Ovary (tissue), 9 donors: Measurements from ENCODE around the gene COL7A1. TPM values are rescaled to one million over a fixed set of nuclear protein-coding genes. Genes with fewer than 3 reads are reported as not detected.

Experiments
- DNase-seq, 5 donors: peaks; one replicate each; pipeline ENCODE4 v3.0.0-alpha.2; 2019 to 2020
- H3K27ac ChIP-seq, 2 donors: fragments of 200-600 bp; one replicate each; pipeline versions ENCODE4 v1.5.1 to v1.8.0; 2019 to 2022
- H3K27me3 ChIP-seq: fragments of 200-600 bp; one replicate; pipeline ENCODE4 v1.8.0; 2022
- H3K36me3 ChIP-seq: fragments of 200-600 bp; sonication (generic); one replicate; pipeline ENCODE4 v1.5.1; 2019
- H3K4me1 ChIP-seq: one replicate; pipeline ENCODE4 v1.8.1; 2013; ENCODE audit warnings: mild to moderate bottlenecking, moderate library complexity; ENCODE audit not compliant: insufficient read depth
- H3K4me3 ChIP-seq: fragments of 200-600 bp; sonication (generic); one replicate; pipeline ENCODE4 v1.5.1; 2017
- H3K9me3 ChIP-seq, 2 donors: fragments of 200-600 bp in 1 of 2; sonication (generic) in 1 of 2; one replicate each; pipeline versions ENCODE4 v1.5.1 to v1.8.1; 2013 to 2019; ENCODE audit warnings: mild to moderate bottlenecking in 1 of 2, moderate library complexity in 1 of 2
- CTCF ChIP-seq, 3 donors: fragments of 450-650 bp in 2 of 3; fragments of 200-600 bp in 1 of 3; IDR thresholded peaks; one replicate each; pipeline versions ENCODE4 v1.5.1 to v1.8.0; 2016 to 2022; ENCODE audit warnings: antibody characterized with exemption in 3 of 3, mild to moderate bottlenecking in 1 of 3
- EP300 ChIP-seq: sonication (generic); formaldehyde crosslinking; IDR thresholded peaks from one replicate; pipeline ENCODE4 v1.6.1; 2017; ENCODE audit warnings: antibody characterized with exemption
- POLR2A ChIP-seq: fragments of 450-650 bp; IDR thresholded peaks from one replicate; pipeline ENCODE4 v1.6.1; 2017; ENCODE audit warnings: antibody characterized with exemption, mild to moderate bottlenecking, moderate library complexity
- WGBS, 3 donors: extraction: QIAGEN DNeasy Blood & Tissue Kit in 1 of 3; methylation state at CpG; one replicate each; pipeline versions ENCODE4 v1.1.5 to v1.1.7; 2013 to 2017; 5-methylcytosine and 5-hydroxymethylcytosine counted together
- intact Hi-C, 4 donors: fragments of 100-400 bp; cut with DNase I; formaldehyde crosslinking; loops; one replicate each; pipeline versions ENCODE4 v1.11.0 to v1.15.1; 2022 to 2023
- polyA plus RNA-seq, 2 donors: library from polyadenylated mRNA; stranded (reverse); fragments of 200-250 nt in 1 of 2; fragments of 350-450 nt in 1 of 2; fragmentation: Illumina TruSeq in 1 of 2; extraction: RNeasy Lipid Tissue Mini Kit (QIAGEN cat#74804) in 1 of 2; gene quantifications; one replicate each; pipeline ENCODE4 v1.2.3, GENCODE V29; 2013 to 2014
- total RNA-seq, 7 donors: library from RNA; depleted of rRNA in 2 of 7; stranded (reverse); fragments of >200 nt in 2 of 7; fragmentation: NEBNext Ultra II Directional in 3 of 7; extraction: Animal tissue kit (Norgen Biotek cat#: 25700) in 3 of 7; gene quantifications; one replicate each; pipeline versions ENCODE4 v1.1.0 to v1.2.4, GENCODE V29; 2016 to 2023
- donor health status: DM: no; HTN: no; CAD: no; lungs with moderate emphysema.
- donor health status: DM: no; HTN: no; CAD: no.
- donor health status: Bipolar disorder and iron deficiency.
- donor health status: DM: yes; HTN: yes; CAD: no.
- donor health status: DM: no; HTN: no; CAD: no.
- donor health status: DM: yes; HTN: yes; CAD: no.

The COL7A1 gene
- total and polyA plus RNA-seq, 9 donors = 1.1 to 18.4 (median 8.3) TPM

GRCh38 chr3:48633256-48633655, 38.1 kb upstream of the COL7A1 start:
- H3K4me1 ChIP-seq = peaks cover 3% of the 10 kb centered on the region
- no peaks in the 10 kb centered on the region for H3K36me3 ChIP-seq
- no peak for TF ChIP-seq EP300
- no peak for TF ChIP-seq CTCF (IDR thresholded peaks at IDR 0.05)
- TF ChIP-seq POLR2A = no peak
- H3K9me3 ChIP-seq = no peaks in the 10 kb centered on the region
- intact Hi-C loops = no loop called here
- no peak overlapping the region for H3K27ac ChIP-seq
- no peak overlapping the region for H3K4me3 ChIP-seq
- DNase-seq = no peak
- H3K27me3 ChIP-seq = no peaks in the 10 kb centered on the region
- WGBS, 3 donors = 91 to 94% (median 92%) methylated on average over 15 of the region's 15 CpGs

- H3K36me3 ChIP-seq = no peaks in the 10 kb centered on the region
- H3K4me1 ChIP-seq = peaks cover 3% of the 10 kb centered on the region
- H3K9me3 ChIP-seq = no peaks in the 10 kb centered on the region
- H3K4me3 ChIP-seq = no peak overlapping the region
- no peaks in the 10 kb centered on the region for H3K27me3 ChIP-seq
- H3K27ac ChIP-seq = no peak overlapping the region
- 85 to 87% (median 87%) methylated on average over 22 of the region's 22 CpGs for WGBS, 3 donors
- intact Hi-C loops = no loop called here
- DNase-seq = no peak
- TF ChIP-seq POLR2A = no peak
- no peak for TF ChIP-seq EP300
- TF ChIP-seq CTCF (IDR thresholded peaks at IDR 0.05) = no peak
These were observed 36.7 kb upstream of the COL7A1 start for GRCh38 chr3:48631516-48632448.

- Histone ChIP-seq H3K27ac (no peak overlapping the region), H3K27me3 (no peaks in the 10 kb centered on the region), H3K36me3 (no peaks in the 10 kb centered on the region), H3K9me3 (no peaks in the 10 kb centered on the region), H3K4me3 (no peak overlapping the region), H3K4me1 (peaks cover under 1% of the 10 kb centered on the region)
- WGBS, 3 donors = 69 to 75% (median 74%) methylated on average over 12 of the region's 12 CpGs
- TF ChIP-seq CTCF (IDR thresholded peaks at IDR 0.05) (no peak), POLR2A (no peak), EP300 (no peak)
- no peak for DNase-seq
- intact Hi-C loops = no loop called here
These were observed 35.7 kb upstream of the COL7A1 start for GRCh38 chr3:48630833-48631232.

- Histone ChIP-seq H3K4me1 (no peaks in the 10 kb centered on the region), H3K36me3 (no peaks in the 10 kb centered on the region), H3K4me3 (no peak overlapping the region), H3K27me3 (no peaks in the 10 kb centered on the region), H3K9me3 (no peaks in the 10 kb centered on the region), H3K27ac (no peak overlapping the region)
- DNase-seq = no peak
- WGBS, 3 donors = 91 to 95% (median 91%) methylated on average over 8 of the region's 8 CpGs
- intact Hi-C loops = no loop called here
- no peak for TF ChIP-seq CTCF (IDR thresholded peaks at IDR 0.05)
- no peak for TF ChIP-seq POLR2A
- no peak for TF ChIP-seq EP300
These were observed 35.3 kb upstream of the COL7A1 start for GRCh38 chr3:48630407-48630806.
